Hepatocyte (in vitro differentiated cells): Measurements from ENCODE around the gene RSPO4. TPM values are rescaled to one million over a fixed set of nuclear protein-coding genes. Genes with fewer than 3 reads are reported as not detected.

ENCODE experiments used
- DNase-seq: peaks from one replicate; pipeline ENCODE4 v3.0.0-alpha.2; 2016; ENCODE audit warnings: low spot score
- H2AFZ ChIP-seq: fragments of 200-600 bp; sonication (generic); 2 replicates; pipeline ENCODE4 v1.6.0; 2016; ENCODE audit warnings: antibody characterized with exemption, mild to moderate bottlenecking
- H3K27ac ChIP-seq: fragments of 200-600 bp; sonication (generic); 2 replicates; pipeline ENCODE4 v1.5.1; 2016; ENCODE audit warnings: mild to moderate bottlenecking
- H3K27me3 ChIP-seq: fragments of 200-600 bp; sonication (generic); 2 replicates; pipeline ENCODE4 v1.6.1; 2016
- H3K36me3 ChIP-seq: fragments of 200-600 bp; sonication (generic); replicated peaks from 2 replicates; pipeline ENCODE4 v1.5.1; 2016; ENCODE audit warnings: low read depth; ENCODE audit not compliant: insufficient read depth
- H3K4me1 ChIP-seq: fragments of 200-600 bp; sonication (generic); 2 replicates; pipeline ENCODE4 v1.5.1; 2016; ENCODE audit warnings: mild to moderate bottlenecking, moderate library complexity; ENCODE audit not compliant: insufficient read depth
- H3K4me2 ChIP-seq: fragments of 200-600 bp; sonication (generic); 2 replicates; pipeline ENCODE4 v1.6.0; 2016
- H3K4me3 ChIP-seq: fragments of 200-600 bp; sonication (generic); 2 replicates; pipeline ENCODE4 v1.5.1; 2016; ENCODE audit warnings: mild to moderate bottlenecking
- H3K79me2 ChIP-seq: fragments of 200-600 bp; sonication (generic); 2 replicates; pipeline ENCODE4 v1.6.0; 2017; ENCODE audit warnings: mild to moderate bottlenecking
- H3K9me2 ChIP-seq: fragments of 200-600 bp; sonication (generic); replicated peaks from 2 replicates; pipeline ENCODE4 v1.6.0; 2017; ENCODE audit warnings: mild to moderate bottlenecking; ENCODE audit not compliant: insufficient read depth
- H3K9me3 ChIP-seq: fragments of 200-600 bp; sonication (generic); 2 replicates; pipeline ENCODE4 v1.5.1; 2016; ENCODE audit warnings: low read depth, mild to moderate bottlenecking
- H4K20me1 ChIP-seq: fragments of 200-600 bp; sonication (generic); 2 replicates; pipeline ENCODE4 v1.6.0; 2016; ENCODE audit warnings: mild to moderate bottlenecking; ENCODE audit not compliant: insufficient read depth, poor library complexity, severe bottlenecking
- CTCF ChIP-seq: fragments of 200-600 bp; sonication (generic); IDR thresholded peaks from 2 replicates; pipeline ENCODE4 v1.5.1; 2016; ENCODE audit warnings: antibody characterized with exemption, mild to moderate bottlenecking; ENCODE audit not compliant: poor library complexity
- EZH2 ChIP-seq: fragments of 200-600 bp; sonication (generic); IDR thresholded peaks from 2 replicates; pipeline ENCODE4 v1.6.1; 2016; ENCODE audit warnings: antibody characterized with exemption, mild to moderate bottlenecking, borderline replicate concordance
- EZH2phosphoT487 ChIP-seq: fragments of 200-600 bp; sonication (generic); IDR thresholded peaks from one replicate; pipeline ENCODE4 v1.6.1; 2018; ENCODE audit warnings: antibody characterized with exemption, mild to moderate bottlenecking, low read depth, moderate library complexity; ENCODE audit not compliant: unreplicated experiment, severe bottlenecking
- WGBS: methylation state at CpG from one replicate; pipeline ENCODE4 v1.1.6; 2016; ENCODE audit warnings: low lambda C conversion rate; ENCODE audit errors: missing lambda C conversion rate; 5-methylcytosine and 5-hydroxymethylcytosine counted together
- polyA plus RNA-seq: library from polyadenylated mRNA; unstranded; fragments of >200 nt; fragmentation: Nextera tagmentation; extraction: Ambion mirVana; gene quantifications from 2 replicates; pipeline ENCODE4 v1.2.1, GENCODE V29; 2016
- total RNA-seq: library from RNA; depleted of rRNA; stranded (reverse); fragments of >200 nt; gene quantifications from 2 replicates; pipeline ENCODE4 v1.2.3, GENCODE V29; 2014

The RSPO4 gene
- total and polyA plus RNA-seq, 2 experiments from 2014 or later: 0.41 to 0.57 TPM

DNA sequence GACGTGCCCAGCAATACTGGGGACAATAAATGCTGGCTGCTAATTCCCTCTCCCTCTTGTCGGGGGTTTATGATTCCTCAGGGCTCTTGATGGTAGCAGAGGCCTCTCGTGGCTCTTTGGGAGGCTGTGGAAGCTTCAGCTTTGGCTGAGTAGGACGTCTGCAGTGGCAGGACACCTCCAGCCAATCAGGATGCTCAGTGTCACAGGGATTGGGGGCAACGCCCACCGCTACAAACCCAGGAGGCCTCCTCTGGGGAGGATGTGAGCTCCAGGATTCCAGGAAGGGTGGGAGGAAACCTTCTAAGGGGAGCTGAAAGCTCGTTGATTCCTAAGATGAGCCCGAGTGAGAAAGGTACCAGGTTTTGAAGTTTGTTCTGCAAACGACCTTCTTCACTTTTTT, 19.4 kb downstream of the RSPO4 start:
- Histone ChIP-seq H3K36me3 (no peaks in the 10 kb centered on the region), H4K20me1 (no peaks in the 10 kb centered on the region), H3K4me1 (no peaks in the 10 kb centered on the region), H3K4me3 (no peak overlapping the region), H3K4me2 (no peak overlapping the region), H3K79me2 (no peaks in the 10 kb centered on the region), H3K27ac (no peak overlapping the region), H3K27me3 (no peaks in the 10 kb centered on the region), H2AFZ (no peak overlapping the region), H3K9me2 (no peaks in the 10 kb centered on the region), H3K9me3 (no peaks in the 10 kb centered on the region)
- WGBS: 43% methylated on average over 9 of the region's 9 CpGs
- TF ChIP-seq EZH2phosphoT487 (no peak), CTCF (no peak), EZH2 (no peak)
- DNase-seq: no peak

DNA sequence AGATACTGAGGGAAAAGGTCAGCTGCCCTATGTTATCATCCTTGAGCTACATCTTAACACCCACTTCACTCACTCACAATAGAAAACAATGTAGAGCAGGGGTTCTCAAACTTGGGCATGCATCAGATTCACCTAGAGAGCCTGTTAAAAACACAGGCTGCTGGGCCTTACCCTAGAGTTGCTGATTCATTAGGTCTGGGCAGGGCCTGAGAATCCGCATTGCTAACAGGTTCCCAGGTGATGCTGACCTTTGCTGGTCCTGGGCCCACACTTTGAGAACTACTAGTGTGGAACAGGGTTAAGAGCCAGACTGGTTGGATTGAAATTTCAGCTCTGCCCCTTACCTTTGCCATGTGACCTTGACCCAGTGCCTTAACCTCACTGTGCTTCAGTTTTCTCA, 25.1 kb downstream of the RSPO4 start:
- no peak overlapping the region for H2AFZ ChIP-seq
- no peaks in the 10 kb centered on the region for H4K20me1 ChIP-seq
- H3K36me3 ChIP-seq: no peaks in the 10 kb centered on the region
- no peaks in the 10 kb centered on the region for H3K9me2 ChIP-seq
- no peak overlapping the region for H3K4me3 ChIP-seq
- 35% methylated on average over 1 of the region's 1 CpG for WGBS
- no peaks in the 10 kb centered on the region for H3K9me3 ChIP-seq
- DNase-seq: no peak
- H3K79me2 ChIP-seq: no peaks in the 10 kb centered on the region
- no peak overlapping the region for H3K4me2 ChIP-seq
- no peak for TF ChIP-seq EZH2phosphoT487
- TF ChIP-seq EZH2: no peak
- TF ChIP-seq CTCF: no peak
- no peaks in the 10 kb centered on the region for H3K4me1 ChIP-seq
- H3K27ac ChIP-seq: no peak overlapping the region
- H3K27me3 ChIP-seq: no peaks in the 10 kb centered on the region

DNA sequence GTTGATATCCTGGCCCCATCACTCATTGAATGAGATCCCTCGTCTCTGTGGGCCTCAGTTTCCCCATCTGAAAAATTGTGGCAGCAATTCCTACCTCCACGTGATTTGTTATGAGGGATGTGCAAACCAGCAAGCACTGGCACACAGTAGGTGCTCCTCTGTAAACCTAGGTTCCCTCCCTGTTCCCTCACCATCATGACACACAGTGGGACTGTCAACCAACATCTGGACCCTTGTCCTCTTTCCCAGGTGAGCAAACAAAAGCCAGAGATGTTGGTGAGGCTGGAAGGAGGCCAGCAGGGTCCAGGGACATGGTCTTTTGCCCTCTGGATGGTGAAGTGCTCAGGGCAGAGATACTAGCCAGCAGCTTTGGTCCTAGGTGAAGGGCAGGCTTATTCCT, 26.1 kb downstream of the RSPO4 start:
- H3K4me1 ChIP-seq: no peaks in the 10 kb centered on the region
- H3K27me3 ChIP-seq: no peaks in the 10 kb centered on the region
- 83% methylated on average over 2 of the region's 2 CpGs for WGBS
- no peak overlapping the region for H3K27ac ChIP-seq
- no peaks in the 10 kb centered on the region for H4K20me1 ChIP-seq
- no peaks in the 10 kb centered on the region for H3K9me3 ChIP-seq
- DNase-seq: no peak
- H2AFZ ChIP-seq: no peak overlapping the region
- no peaks in the 10 kb centered on the region for H3K36me3 ChIP-seq
- no peak overlapping the region for H3K4me2 ChIP-seq
- no peak overlapping the region for H3K4me3 ChIP-seq
- TF ChIP-seq EZH2: no peak
- no peak for TF ChIP-seq EZH2phosphoT487
- no peak for TF ChIP-seq CTCF
- no peaks in the 10 kb centered on the region for H3K9me2 ChIP-seq
- no peaks in the 10 kb centered on the region for H3K79me2 ChIP-seq

DNA sequence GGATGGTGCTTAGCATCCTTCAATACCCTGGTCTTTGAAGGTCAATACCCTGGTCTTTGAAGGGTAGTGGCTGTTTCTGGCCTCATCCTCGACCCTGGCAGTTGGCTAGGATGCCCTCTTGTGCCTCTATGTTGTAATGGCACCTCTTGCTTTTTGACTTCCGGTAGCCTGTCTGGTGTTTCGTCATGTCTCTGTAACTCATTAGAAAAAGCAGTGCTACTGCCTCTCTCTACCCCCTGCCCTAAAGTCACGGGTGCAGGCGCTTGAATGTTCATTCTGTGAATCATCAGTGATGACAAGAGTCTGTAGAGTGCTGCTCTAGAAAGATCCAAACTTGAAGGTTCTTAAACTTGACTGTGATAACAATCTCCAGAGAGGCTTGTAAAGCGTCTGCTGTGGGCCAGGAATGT, 28.3 kb downstream of the RSPO4 start:
- Histone ChIP-seq H2AFZ (no peak overlapping the region), H3K27me3 (no peaks in the 10 kb centered on the region), H3K27ac (no peak overlapping the region), H3K79me2 (no peaks in the 10 kb centered on the region), H3K4me2 (no peak overlapping the region), H3K4me3 (no peak overlapping the region), H3K9me3 (no peaks in the 10 kb centered on the region), H3K36me3 (no peaks in the 10 kb centered on the region), H3K9me2 (no peaks in the 10 kb centered on the region), H4K20me1 (no peaks in the 10 kb centered on the region), H3K4me1 (no peaks in the 10 kb centered on the region)
- peak; percentile 62 for DNase-seq
- TF ChIP-seq CTCF (peak; percentile 38), EZH2 (no peak), EZH2phosphoT487 (no peak)
- 21% methylated on average over 6 of the region's 6 CpGs for WGBS
